ENCODE measurements around the gene PAK5.

GRCh38 chr20:9835302-9835701, 3.6 kb downstream of the PAK5 start:
- TF ChIP-seq CTCF (IDR thresholded peaks at IDR 0.05) (no peak), POLR2A (IDR thresholded peaks at IDR 0.05) (no peak)

Measured in uterus (tissue), 2 donors.